DND-41 (cell line): ENCODE data around the gene TOR1A.

Experiments used
- ATAC-seq: fragments of 200-7000 bp; cut with Tn5 transposase; 3 replicates; pipeline ENCODE4 v1.9.1; 2021; ENCODE audit warnings: low read depth; ENCODE audit not compliant: insufficient read depth
- DNase-seq: peaks from one replicate; pipeline ENCODE4 v3.0.0-alpha.2; 2020
- H2AFZ ChIP-seq: 2 replicates; pipeline ENCODE4 v1.6.0; 2012; ENCODE audit warnings: low read depth, low read length
- H3K27ac ChIP-seq: 2 replicates; pipeline ENCODE4 v1.5.1; 2012; ENCODE audit warnings: low read length, inconsistent platforms
- H3K27me3 ChIP-seq: fragments of 200-600 bp; sonication (generic); 2 replicates; pipeline ENCODE4 v1.6.0; 2012; ENCODE audit warnings: low read length, mild to moderate bottlenecking, inconsistent platforms; ENCODE audit not compliant: insufficient read depth, poor library complexity
- H3K36me3 ChIP-seq: 2 replicates; pipeline ENCODE4 v1.5.1; 2012; ENCODE audit warnings: low read length, inconsistent platforms; ENCODE audit not compliant: insufficient read depth
- H3K4me1 ChIP-seq: 2 replicates; pipeline ENCODE4 v1.5.1; 2012; ENCODE audit warnings: mild to moderate bottlenecking, low read length; ENCODE audit not compliant: insufficient read depth
- H3K4me2 ChIP-seq: 2 replicates; pipeline ENCODE4 v1.6.0; 2012; ENCODE audit warnings: mild to moderate bottlenecking, moderate library complexity, low read length, inconsistent platforms; ENCODE audit not compliant: insufficient read depth
- H3K4me3 ChIP-seq, 2 experiments: fragments of 200-600 bp in 1 of 2; shearing (Covaris generic) in 1 of 2; 2 replicates each; pipeline ENCODE4 v1.5.1; 2012 to 2016; ENCODE audit warnings: inconsistent platforms in 2 of 2, low read length in 2 of 2, mild to moderate bottlenecking in 2 of 2, low read depth in 1 of 2, moderate library complexity in 1 of 2
- H3K79me2 ChIP-seq: 2 replicates; pipeline ENCODE4 v1.6.0; 2012; ENCODE audit warnings: low read length, inconsistent platforms; ENCODE audit not compliant: insufficient read depth
- H3K9ac ChIP-seq: 2 replicates; pipeline ENCODE4 v1.6.0; 2012; ENCODE audit warnings: low read depth, mild to moderate bottlenecking, inconsistent platforms, low read length, moderate library complexity
- H3K9me3 ChIP-seq: 2 replicates; pipeline ENCODE4 v1.5.1; 2012; ENCODE audit warnings: low read length, moderate library complexity, mild to moderate bottlenecking, inconsistent platforms; ENCODE audit not compliant: insufficient read depth, severe bottlenecking
- H4K20me1 ChIP-seq: 2 replicates; pipeline ENCODE4 v1.6.0; 2012; ENCODE audit warnings: low read length; ENCODE audit not compliant: insufficient read depth
- CTCF ChIP-seq: IDR thresholded peaks from 2 replicates; pipeline ENCODE4 v1.5.1; 2012; ENCODE audit warnings: borderline replicate concordance, low read length, moderate library complexity, mild to moderate bottlenecking; ENCODE audit not compliant: poor library complexity, severe bottlenecking; ENCODE audit errors: extremely low read depth
- EZH2 ChIP-seq: IDR thresholded peaks from 3 replicates; pipeline ENCODE4 v1.6.1; 2012; ENCODE audit warnings: borderline replicate concordance, low read depth, mild to moderate bottlenecking, moderate library complexity, low read length, inconsistent platforms; ENCODE audit not compliant: severe bottlenecking

Gene TOR1A

GRCh38 chr9:129852579-129852978, 28.6 kb upstream of the TOR1A start:
- Histone ChIP-seq H3K27me3 (no peaks in the 10 kb centered on the region), H3K4me1 (peaks cover 50% of the 10 kb centered on the region), H3K36me3 (peaks cover 50% of the 10 kb centered on the region), H3K27ac (no peak overlapping the region), H4K20me1 (no peaks in the 10 kb centered on the region), H2AFZ (no peak overlapping the region), H3K4me2 (no peak overlapping the region), H3K79me2 (peaks cover 11% of the 10 kb centered on the region; the same call in 1 of the 2 replicates), H3K4me3 (no peak overlapping the region), H3K9me3 (no peaks in the 10 kb centered on the region), H3K9ac (no peak overlapping the region)
- ATAC-seq (no peak), DNase-seq (no peak)
- TF ChIP-seq CTCF = no peak
- no peak for TF ChIP-seq EZH2

GRCh38 chr9:129851821-129852220, 27.9 kb upstream of the TOR1A start:
- TF ChIP-seq CTCF = no peak
- Histone ChIP-seq H3K27me3 (no peaks in the 10 kb centered on the region), H3K4me2 (no peak overlapping the region), H3K27ac (no peak overlapping the region), H3K4me1 (peaks cover 45% of the 10 kb centered on the region), H3K9me3 (no peaks in the 10 kb centered on the region), H3K36me3 (peaks cover 42% of the 10 kb centered on the region), H3K9ac (no peak overlapping the region), H3K79me2 (peaks cover 14% of the 10 kb centered on the region; the same call in 1 of the 2 replicates), H3K4me3 (no peak overlapping the region), H2AFZ (no peak overlapping the region), H4K20me1 (no peaks in the 10 kb centered on the region)
- ATAC-seq = no peak
- DNase-seq = no peak

DNA sequence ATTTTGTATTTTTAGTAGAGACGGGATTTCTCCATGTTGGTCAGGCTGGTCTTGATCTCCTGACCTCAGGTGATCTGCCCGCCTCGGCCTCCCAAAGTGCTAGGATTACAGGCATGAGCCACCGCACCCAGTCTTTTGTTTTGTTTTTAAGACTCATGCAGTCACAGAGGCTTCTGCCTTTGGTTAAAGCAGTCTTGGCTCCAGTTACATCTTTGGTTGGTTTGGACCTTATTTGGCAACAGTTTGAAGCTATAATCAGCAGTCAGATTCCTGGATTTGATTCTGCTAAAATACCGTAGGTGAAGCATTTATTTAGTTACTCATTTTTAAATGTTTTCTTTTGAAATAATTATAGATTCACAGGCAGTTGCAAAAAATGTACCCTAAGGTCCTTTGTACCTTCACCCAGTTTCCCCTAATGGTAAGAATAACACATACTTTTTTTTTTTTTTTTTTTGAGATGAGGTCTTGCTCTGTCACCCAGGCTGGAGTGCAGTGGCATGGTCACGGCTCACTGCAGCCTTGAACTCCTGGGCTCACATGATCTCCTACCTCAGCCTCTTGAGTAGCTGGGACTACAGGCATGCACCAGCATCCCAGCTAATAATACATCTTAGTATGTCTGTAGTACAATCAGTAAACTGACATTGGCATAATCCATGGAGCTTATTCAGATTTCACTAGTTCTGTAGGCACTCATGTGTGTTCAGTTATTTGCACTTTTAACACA, 27.1 kb upstream of the TOR1A start:
- ATAC-seq (no peak), DNase-seq (no peak)
- Histone ChIP-seq H2AFZ (no peak overlapping the region), H3K27me3 (no peaks in the 10 kb centered on the region), H3K9me3 (no peaks in the 10 kb centered on the region), H3K4me2 (no peak overlapping the region), H3K4me1 (peaks cover 38% of the 10 kb centered on the region), H3K27ac (no peak overlapping the region), H4K20me1 (no peaks in the 10 kb centered on the region), H3K9ac (no peak overlapping the region), H3K36me3 (peaks cover 37% of the 10 kb centered on the region), H3K79me2 (peaks cover 16% of the 10 kb centered on the region; the same call in 1 of the 2 replicates), H3K4me3 (no peak overlapping the region)
- TF ChIP-seq EZH2 (no peak), CTCF (no peak)
